Left lung (tissue), 10 donors: ENCODE measurements around the gene TPCN2. TPM values are rescaled to one million over a fixed set of nuclear protein-coding genes. Genes with fewer than 3 reads are reported as not detected.

Experiments
- ATAC-seq: fragments of 200-7000 bp; cut with Tn5 transposase; one replicate; pipeline ENCODE4 v1.9.1; 2020; ENCODE audit warnings: moderate library complexity
- DNase-seq, 4 donors: peaks; one replicate each; pipeline ENCODE4 v3.0.0-alpha.2; 2013 to 2020
- H3K27ac ChIP-seq, 2 donors: fragments of 200-600 bp; sonication (generic) in 1 of 2; one replicate each; pipeline versions ENCODE4 v1.5.0 to v1.8.0; 2020 to 2021
- H3K27me3 ChIP-seq, 2 donors: fragments of 200-600 bp; sonication (generic) in 1 of 2; one replicate each; pipeline versions ENCODE4 v1.5.0 to v1.8.0; 2020 to 2021
- H3K36me3 ChIP-seq, 2 donors: fragments of 200-600 bp; sonication (generic) in 1 of 2; one replicate each; pipeline versions ENCODE4 v1.5.0 to v1.8.0; 2020 to 2021
- H3K4me1 ChIP-seq, 2 donors: fragments of 200-600 bp; one replicate each; pipeline ENCODE4 v1.8.0; 2021
- H3K4me3 ChIP-seq, 2 donors: fragments of 200-600 bp; sonication (generic) in 1 of 2; one replicate each; pipeline versions ENCODE4 v1.5.0 to v1.8.0; 2020 to 2021; ENCODE audit warnings: mild to moderate bottlenecking in 1 of 2
- H3K9me3 ChIP-seq, 2 donors: fragments of 200-600 bp; sonication (generic) in 1 of 2; one replicate each; pipeline versions ENCODE4 v1.5.0 to v1.8.0; 2020 to 2021
- CTCF ChIP-seq, 2 donors: fragments of 200-600 bp; sonication (generic) in 1 of 2; IDR thresholded peaks; one replicate each; pipeline versions ENCODE4 v1.5.0 to v1.8.0; 2021; ENCODE audit warnings: antibody characterized with exemption in 2 of 2
- intact Hi-C, 2 donors: fragments of 100-400 bp; cut with DNase I; formaldehyde crosslinking; loops; one replicate each; pipeline versions ENCODE4 v1.11.2 to v1.14.2; 2022
- polyA plus RNA-seq, 6 donors: library from polyadenylated mRNA; unstranded; fragments of 120-200 nt; gene quantifications; one replicate each; pipeline ENCODE4 v1.2.1, GENCODE V29; 2013; ENCODE audit not compliant: insufficient read length in 6 of 6
- total RNA-seq, 2 donors: library from RNA; stranded (reverse); fragmentation: NEBNext Ultra II Directional; extraction: Animal tissue kit (Norgen Biotek cat#: 25700); gene quantifications; one replicate each; pipeline ENCODE4 v1.2.1, GENCODE V29; 2021
- donor health status: DM: no; HTN: yes; CAD: no.
- donor health status: DM: no; HTN: no; CAD: no.

TPCN2 gene
- total and polyA plus RNA-seq, 8 donors = 12.1 to 22.0 (median 14.9) TPM

GRCh38 chr11:69003866-69004367 is 44.8 kb upstream of the TPCN2 start:
- peaks cover 1 to 8% of the 10 kb centered on the region in 2 donors for H3K4me1 ChIP-seq
- H3K9me3 ChIP-seq = no peaks in the 10 kb centered on the region
- TF ChIP-seq CTCF (IDR thresholded peaks at IDR 0.05) = no peak
- no peaks in the 10 kb centered on the region for H3K36me3 ChIP-seq
- intact Hi-C loops = no loop called here
- DNase-seq (peak in 1 of 4 donors; percentile 28), ATAC-seq (no peak)
- peaks cover 0 to 71% of the 10 kb centered on the region in 2 donors for H3K27me3 ChIP-seq
- no peak overlapping the region for H3K4me3 ChIP-seq
- H3K27ac ChIP-seq = no peak overlapping the region

GRCh38 chr11:69004411-69005182 is 44.1 kb upstream of the TPCN2 start:
- Histone ChIP-seq H3K9me3 (no peaks in the 10 kb centered on the region), H3K36me3 (no peaks in the 10 kb centered on the region), H3K4me1 (peaks cover 3 to 10% of the 10 kb centered on the region in 2 donors), H3K27me3 (peaks cover 0 to 72% of the 10 kb centered on the region in 2 donors), H3K4me3 (no peak overlapping the region), H3K27ac (no peak overlapping the region)
- DNase-seq (peak in 1 of 4 donors; percentile 27), ATAC-seq (no peak)
- TF ChIP-seq CTCF (IDR thresholded peaks at IDR 0.05) = no peak
- intact Hi-C loops = no loop called here

GRCh38 chr11:69005183-69005630 is 43.5 kb upstream of the TPCN2 start:
- H3K4me1 ChIP-seq = peaks cover 3 to 16% of the 10 kb centered on the region in 2 donors
- H3K36me3 ChIP-seq = no peaks in the 10 kb centered on the region
- no peak for TF ChIP-seq CTCF (IDR thresholded peaks at IDR 0.05)
- no peaks in the 10 kb centered on the region for H3K9me3 ChIP-seq
- ATAC-seq (no peak), DNase-seq (peak in 1 of 4 donors; percentile 24)
- H3K4me3 ChIP-seq = no peak overlapping the region
- intact Hi-C loops = no loop called here
- H3K27me3 ChIP-seq = peaks cover under 1 to 75% of the 10 kb centered on the region in 2 donors
- H3K27ac ChIP-seq = no peak overlapping the region

- Histone ChIP-seq H3K36me3 (no peaks in the 10 kb centered on the region), H3K27ac (no peak overlapping the region), H3K4me1 (peaks cover 3 to 22% of the 10 kb centered on the region in 2 donors), H3K27me3 (peaks cover 5 to 81% of the 10 kb centered on the region in 2 donors), H3K9me3 (no peaks in the 10 kb centered on the region), H3K4me3 (no peak overlapping the region)
- no peak for ATAC-seq
- intact Hi-C loops = no loop called here
- no peak for TF ChIP-seq CTCF (IDR thresholded peaks at IDR 0.05)
- peak in 1 of 4 donors; percentile 33 for DNase-seq
Observed at GRCh38 chr11:69005631-69006368, 42.9 kb upstream of the TPCN2 start.

- Histone ChIP-seq H3K4me3 (no peak overlapping the region), H3K9me3 (no peaks in the 10 kb centered on the region), H3K27ac (no peak overlapping the region), H3K36me3 (no peaks in the 10 kb centered on the region), H3K27me3 (peaks cover 9 to 91% of the 10 kb centered on the region in 2 donors), H3K4me1 (peaks cover 3 to 27% of the 10 kb centered on the region in 2 donors)
- intact Hi-C loops = no loop called here
- DNase-seq = no peak
- TF ChIP-seq CTCF (IDR thresholded peaks at IDR 0.05) = no peak
- no peak for ATAC-seq
Observed at GRCh38 chr11:69006816-69007215, 41.9 kb upstream of the TPCN2 start.
